ENCODE measurements around the gene CXXC5. TPM values are rescaled to one million over a fixed set of nuclear protein-coding genes. Genes with fewer than 3 reads are reported as not detected.

Gene CXXC5
- total RNA-seq, 1 experiment from 2014 or later, result 85.0 TPM

- TF ChIP-seq, protein P1, sequence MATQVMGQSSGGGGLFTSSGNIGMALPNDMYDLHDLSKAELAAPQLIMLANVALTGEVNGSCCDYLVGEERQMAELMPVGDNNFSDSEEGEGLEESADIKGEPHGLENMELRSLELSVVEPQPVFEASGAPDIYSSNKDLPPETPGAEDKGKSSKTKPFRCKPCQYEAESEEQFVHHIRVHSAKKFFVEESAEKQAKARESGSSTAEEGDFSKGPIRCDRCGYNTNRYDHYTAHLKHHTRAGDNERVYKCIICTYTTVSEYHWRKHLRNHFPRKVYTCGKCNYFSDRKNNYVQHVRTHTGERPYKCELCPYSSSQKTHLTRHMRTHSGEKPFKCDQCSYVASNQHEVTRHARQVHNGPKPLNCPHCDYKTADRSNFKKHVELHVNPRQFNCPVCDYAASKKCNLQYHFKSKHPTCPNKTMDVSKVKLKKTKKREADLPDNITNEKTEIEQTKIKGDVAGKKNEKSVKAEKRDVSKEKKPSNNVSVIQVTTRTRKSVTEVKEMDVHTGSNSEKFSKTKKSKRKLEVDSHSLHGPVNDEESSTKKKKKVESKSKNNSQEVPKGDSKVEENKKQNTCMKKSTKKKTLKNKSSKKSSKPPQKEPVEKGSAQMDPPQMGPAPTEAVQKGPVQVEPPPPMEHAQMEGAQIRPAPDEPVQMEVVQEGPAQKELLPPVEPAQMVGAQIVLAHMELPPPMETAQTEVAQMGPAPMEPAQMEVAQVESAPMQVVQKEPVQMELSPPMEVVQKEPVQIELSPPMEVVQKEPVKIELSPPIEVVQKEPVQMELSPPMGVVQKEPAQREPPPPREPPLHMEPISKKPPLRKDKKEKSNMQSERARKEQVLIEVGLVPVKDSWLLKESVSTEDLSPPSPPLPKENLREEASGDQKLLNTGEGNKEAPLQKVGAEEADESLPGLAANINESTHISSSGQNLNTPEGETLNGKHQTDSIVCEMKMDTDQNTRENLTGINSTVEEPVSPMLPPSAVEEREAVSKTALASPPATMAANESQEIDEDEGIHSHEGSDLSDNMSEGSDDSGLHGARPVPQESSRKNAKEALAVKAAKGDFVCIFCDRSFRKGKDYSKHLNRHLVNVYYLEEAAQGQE (IDR thresholded peaks at IDR 0.05; ENCODE audit: insufficient read depth in 1 of 2, low read depth in 2 of 2, low read length in 1 of 2), result no peak
- TF ChIP-seq TCF7L2 (IDR thresholded peaks at IDR 0.05; ENCODE audit: low read depth, low read length), result no peak
- TF ChIP-seq, protein P2, sequence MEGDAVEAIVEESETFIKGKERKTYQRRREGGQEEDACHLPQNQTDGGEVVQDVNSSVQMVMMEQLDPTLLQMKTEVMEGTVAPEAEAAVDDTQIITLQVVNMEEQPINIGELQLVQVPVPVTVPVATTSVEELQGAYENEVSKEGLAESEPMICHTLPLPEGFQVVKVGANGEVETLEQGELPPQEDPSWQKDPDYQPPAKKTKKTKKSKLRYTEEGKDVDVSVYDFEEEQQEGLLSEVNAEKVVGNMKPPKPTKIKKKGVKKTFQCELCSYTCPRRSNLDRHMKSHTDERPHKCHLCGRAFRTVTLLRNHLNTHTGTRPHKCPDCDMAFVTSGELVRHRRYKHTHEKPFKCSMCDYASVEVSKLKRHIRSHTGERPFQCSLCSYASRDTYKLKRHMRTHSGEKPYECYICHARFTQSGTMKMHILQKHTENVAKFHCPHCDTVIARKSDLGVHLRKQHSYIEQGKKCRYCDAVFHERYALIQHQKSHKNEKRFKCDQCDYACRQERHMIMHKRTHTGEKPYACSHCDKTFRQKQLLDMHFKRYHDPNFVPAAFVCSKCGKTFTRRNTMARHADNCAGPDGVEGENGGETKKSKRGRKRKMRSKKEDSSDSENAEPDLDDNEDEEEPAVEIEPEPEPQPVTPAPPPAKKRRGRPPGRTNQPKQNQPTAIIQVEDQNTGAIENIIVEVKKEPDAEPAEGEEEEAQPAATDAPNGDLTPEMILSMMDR (IDR thresholded peaks at IDR 0.05), result no peak
- in situ Hi-C loops (cut with HindIII; ENCODE audit: low pct_unique_long_range_greater_than_20kb, low sequenced_read_pairs), result no loop called here
- DNase-seq (ENCODE audit: low read depth, low spot score), result no peak
Measured at GRCh38 chr5:139641116-139642080, 6.8 kb upstream of the CXXC5 start.

DNA sequence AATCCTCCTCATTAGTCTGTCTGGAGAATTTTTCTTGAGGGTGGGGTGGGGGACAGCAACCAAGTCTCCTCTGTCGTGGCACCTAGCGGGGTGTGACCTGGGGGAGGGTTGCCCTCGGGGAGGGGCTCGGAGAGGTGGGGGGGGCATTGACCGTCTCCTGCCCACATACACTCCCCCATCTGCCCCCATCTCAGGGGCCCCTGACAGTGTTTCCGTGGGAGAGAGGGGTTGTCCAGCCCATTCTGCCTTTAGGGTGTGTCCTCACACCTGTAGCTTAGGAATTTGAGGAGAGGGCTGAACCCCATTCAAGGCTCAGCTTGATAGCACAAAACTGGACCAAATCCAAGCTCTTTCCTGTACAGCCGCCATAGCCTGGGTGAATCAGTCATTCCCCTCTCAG, 5.9 kb upstream of the CXXC5 start:
- ChIA-PET CTCF (no interaction called here), POLR2A (no interaction called here)
- no TSS peak for BruUV-seq (replicated peaks)
- Histone ChIP-seq H3K9me3 (ENCODE audit: control insufficient read depth, insufficient read depth, low read depth, low read length) (no peaks in the 10 kb centered on the region), H3K36me3 (ENCODE audit: control insufficient read depth, insufficient read depth, low read length) (no peaks in the 10 kb centered on the region), H3K4me1 (ENCODE audit: control insufficient read depth, insufficient read depth, low read length) (peaks cover 55% of the 10 kb centered on the region), H3K27me3 (ENCODE audit: control insufficient read depth, insufficient read depth, low read length) (no peaks in the 10 kb centered on the region), H3K27ac (ENCODE audit: low read length) (peak overlapping the region; percentile 79), H3K4me3 (ENCODE audit: low read depth in 2 of 2, low read length in 2 of 2) (no peak overlapping the region)
- intact Hi-C loops (cut with micrococcal nuclease; ENCODE audit: unreplicated experiment), result no loop called here
- DNase-seq (ENCODE audit: low read depth, low spot score) (no peak), ATAC-seq (no peak)
- TF ChIP-seq, protein P2 (IDR thresholded peaks at IDR 0.05), result no peak
- TF ChIP-seq POLR2AphosphoS5 (IDR thresholded peaks at IDR 0.05; ENCODE audit: low read depth, low read length) (no peak), SIN3A (IDR thresholded peaks at IDR 0.05; ENCODE audit: borderline replicate concordance, insufficient read depth, low read depth, low read length) (no peak)
- in situ Hi-C loops (cut with HindIII; ENCODE audit: low pct_unique_long_range_greater_than_20kb, low sequenced_read_pairs), result no loop called here

More at GRCh38 chr5:139641116-139642080, 6.8 kb upstream of the CXXC5 start:
- POLR2A ChIA-PET, result no interaction called here
- H3K27me3 ChIP-seq (ENCODE audit: control insufficient read depth, insufficient read depth, low read length), result no peaks in the 10 kb centered on the region
- intact Hi-C loops (cut with micrococcal nuclease; ENCODE audit: unreplicated experiment), result no loop called here
- no TSS peak for BruUV-seq (replicated peaks)
- no peaks in the 10 kb centered on the region for H3K9me3 ChIP-seq (ENCODE audit: control insufficient read depth, insufficient read depth, low read depth, low read length)
- no peaks in the 10 kb centered on the region for H3K36me3 ChIP-seq (ENCODE audit: control insufficient read depth, insufficient read depth, low read length)
- peaks cover 61% of the 10 kb centered on the region for H3K4me1 ChIP-seq (ENCODE audit: control insufficient read depth, insufficient read depth, low read length)
- CTCF ChIA-PET, result no interaction called here
- no peak overlapping the region for H3K4me3 ChIP-seq (ENCODE audit: low read depth in 2 of 2, low read length in 2 of 2)
- peak overlapping the region; percentile 2; the same call in 1 of the 2 replicates for H3K27ac ChIP-seq (ENCODE audit: low read length)
- no peak for ATAC-seq

All from Panc1 (cell line).